Transverse colon (tissue), 3 donors: Measurements from ENCODE around the gene TMEFF1.

Experiments used
- CTCF ChIP-seq, 5 experiments: fragments of 200-600 bp in 3 of 5; fragments of 450-650 bp in 2 of 5; sonication (generic) in 3 of 5; IDR thresholded peaks; 1 replicate in 2 of 5; 2 replicates in 3 of 5; pipeline ENCODE4 v1.5.1; 2016 to 2017; ENCODE audit warnings: antibody characterized with exemption in 5 of 5, inconsistent platforms in 3 of 5, mild to moderate bottlenecking in 2 of 5, moderate library complexity in 1 of 5
- EP300 ChIP-seq: sonication (generic); formaldehyde crosslinking; IDR thresholded peaks from one replicate; pipeline ENCODE4 v1.6.1; 2017; ENCODE audit warnings: antibody characterized with exemption, low read depth

GRCh38 chr9:100447041-100447440 lies 25.9 kb upstream of the TMEFF1 start:
- TF ChIP-seq EP300 (no peak), CTCF (IDR thresholded peaks at IDR 0.05) (no peak)
